ENCODE results near the gene PRELID1.

Gene PRELID1

GRCh38 chr5:177314376-177315342 lies 11.1 kb downstream of the PRELID1 start:
- DNase-seq (ENCODE audit: low spot score), result no peak

DNA sequence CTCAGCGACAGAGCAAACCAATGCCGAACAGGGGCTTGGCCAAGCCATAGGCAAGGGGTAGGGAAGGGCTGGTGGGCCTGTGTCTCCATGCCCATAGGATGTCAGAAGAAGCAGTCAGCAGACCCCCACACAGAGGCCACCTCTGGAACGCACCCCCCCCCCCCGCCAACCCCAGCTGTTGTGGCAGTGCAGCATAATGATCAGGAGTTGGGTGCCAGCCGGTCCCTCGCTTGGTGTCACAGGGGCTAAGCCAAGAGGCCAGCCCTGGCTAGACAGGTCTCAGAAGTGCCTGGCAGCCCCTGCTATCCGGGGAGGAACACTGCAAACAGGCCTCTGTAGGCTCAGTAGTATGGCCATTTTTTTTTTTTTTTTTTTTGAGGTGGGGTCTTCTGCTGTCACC lies 11.8 kb downstream of the PRELID1 start:
- DNase-seq (ENCODE audit: low spot score), result no peak

GRCh38 chr5:177316005-177316404 lies 12.4 kb downstream of the PRELID1 start:
- no peak for DNase-seq (ENCODE audit: low spot score)

DNA sequence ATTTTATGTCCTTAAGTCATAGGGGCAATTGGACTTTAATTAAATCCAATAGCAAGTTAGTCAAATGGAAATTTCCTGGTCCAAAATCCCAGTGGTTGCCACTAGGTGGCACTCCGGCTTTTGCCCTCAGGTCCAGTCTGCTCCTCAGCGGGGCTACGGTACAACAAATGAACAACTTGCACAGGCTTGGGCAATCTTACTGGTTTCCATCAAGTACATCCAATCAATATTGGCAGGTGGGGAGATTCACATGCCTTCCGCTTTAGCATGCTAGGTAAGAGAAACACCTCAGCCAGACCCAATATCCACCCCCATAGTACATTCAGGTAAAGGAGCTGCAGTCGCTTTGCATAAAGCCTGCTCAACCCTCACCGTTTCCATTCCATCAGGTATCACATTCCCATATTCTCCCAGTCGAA lies 14.4 kb downstream of the PRELID1 start:
- DNase-seq (ENCODE audit: low spot score), result peak; percentile 75

GRCh38 chr5:177319913-177320588 lies 16.5 kb downstream of the PRELID1 start:
- DNase-seq (ENCODE audit: low spot score), result no peak

DNA sequence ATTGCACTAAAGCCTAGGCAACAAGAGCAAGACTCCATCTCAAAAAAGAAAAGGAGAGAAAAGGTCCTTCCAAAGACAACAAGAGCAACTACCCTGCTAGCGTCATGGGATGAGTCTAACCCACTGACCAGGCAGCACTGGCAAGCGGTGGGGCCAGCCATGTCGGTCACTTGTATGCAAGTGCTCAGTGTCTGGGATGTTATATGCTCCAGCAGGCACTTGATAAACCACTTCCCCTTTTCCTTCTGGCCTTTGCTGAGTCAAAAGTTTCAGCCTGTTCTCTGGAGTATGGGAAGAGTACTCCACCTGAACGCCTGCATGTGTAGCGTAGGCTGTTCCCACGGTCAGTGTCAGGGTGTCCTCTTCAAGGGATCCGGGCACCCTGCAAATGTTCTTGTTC lies 17.3 kb downstream of the PRELID1 start:
- no peak for DNase-seq (ENCODE audit: low spot score)

- no peak for DNase-seq (ENCODE audit: low spot score)
Measured at GRCh38 chr5:177325868-177326381, 22.3 kb downstream of the PRELID1 start.

- DNase-seq (ENCODE audit: low spot score), result no peak
Measured at GRCh38 chr5:177327539-177328522, 24.2 kb downstream of the PRELID1 start.

DNA sequence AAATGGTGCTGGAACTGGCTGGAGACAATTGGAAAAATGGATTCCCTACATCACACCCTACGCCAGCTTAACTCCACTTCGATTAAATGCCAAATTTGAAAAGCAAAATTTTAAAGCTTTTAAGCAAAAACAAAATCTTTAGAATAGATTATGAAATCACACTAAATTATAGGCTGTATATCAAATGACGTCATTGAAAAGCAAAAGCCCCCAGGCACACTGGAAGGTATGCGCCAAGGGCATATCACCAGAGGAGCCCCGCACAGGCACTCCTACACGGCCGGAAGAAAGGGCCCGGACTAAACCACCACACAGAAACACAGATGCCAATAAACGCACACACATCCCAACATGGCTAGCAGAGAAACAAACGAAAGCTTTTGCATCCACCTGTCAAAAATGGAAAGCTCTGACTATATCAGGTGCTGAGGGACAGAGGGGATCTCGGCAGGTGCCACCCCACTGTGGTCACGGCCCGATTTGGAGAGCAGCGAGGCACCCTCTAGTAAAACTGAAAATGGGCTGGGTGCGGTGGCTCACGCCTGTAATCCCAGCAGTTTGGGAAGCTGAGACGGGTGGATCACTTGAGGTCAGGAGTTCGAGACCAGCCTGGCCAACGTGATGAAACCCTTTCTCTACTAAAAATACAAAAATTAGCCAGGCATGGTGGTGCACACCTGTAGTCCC lies 25.1 kb downstream of the PRELID1 start:
- no peak for DNase-seq (ENCODE audit: low spot score)

- DNase-seq (ENCODE audit: low spot score), result no peak
Measured at GRCh38 chr5:177329883-177330282, 26.3 kb downstream of the PRELID1 start.

- DNase-seq (ENCODE audit: low spot score), result peak; percentile 12
Measured at GRCh38 chr5:177330991-177331842, 27.6 kb downstream of the PRELID1 start.

DNA sequence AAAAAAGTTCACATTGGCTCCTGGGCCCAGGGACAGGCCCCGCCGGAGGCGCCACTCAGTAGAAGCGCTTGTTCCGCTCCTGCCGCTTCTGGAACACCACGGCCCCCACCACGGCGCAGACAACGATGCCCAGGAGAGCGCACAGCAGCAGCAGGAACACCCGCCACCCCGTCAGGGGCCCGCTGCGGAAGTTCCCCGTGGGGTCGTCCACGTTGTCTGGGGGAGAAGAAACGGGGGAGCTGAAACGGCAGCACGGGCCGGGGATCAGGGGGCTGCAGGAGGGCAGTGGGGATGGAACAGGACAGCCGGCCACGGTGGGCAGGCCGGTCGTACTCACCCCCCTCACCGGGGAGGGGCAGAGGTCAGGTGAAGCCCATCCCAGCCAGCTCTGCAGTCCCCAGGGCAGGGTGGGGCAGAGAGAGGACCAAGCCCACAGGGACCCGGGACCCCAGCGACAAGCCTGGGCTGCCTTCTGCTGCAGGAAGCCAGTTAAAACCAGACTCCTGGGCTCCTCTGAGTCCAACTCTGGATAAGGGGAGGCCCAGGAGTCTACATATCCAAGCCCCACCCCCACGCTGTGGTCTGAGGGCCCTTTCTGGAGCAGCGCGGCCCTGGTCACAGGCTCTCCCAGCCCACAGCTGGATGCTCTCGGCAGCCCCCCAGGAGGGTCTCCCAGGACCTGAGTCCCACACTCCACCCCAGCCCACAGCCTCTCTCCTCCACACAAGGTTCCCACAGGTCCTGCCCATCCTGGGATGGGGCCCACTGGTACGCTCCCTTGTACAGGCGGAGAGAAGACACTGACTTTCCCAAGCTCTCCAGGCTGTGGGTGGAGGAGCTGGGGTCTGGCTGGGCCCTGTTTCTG lies 28.7 kb downstream of the PRELID1 start:
- no peak for DNase-seq (ENCODE audit: low spot score)

DNA sequence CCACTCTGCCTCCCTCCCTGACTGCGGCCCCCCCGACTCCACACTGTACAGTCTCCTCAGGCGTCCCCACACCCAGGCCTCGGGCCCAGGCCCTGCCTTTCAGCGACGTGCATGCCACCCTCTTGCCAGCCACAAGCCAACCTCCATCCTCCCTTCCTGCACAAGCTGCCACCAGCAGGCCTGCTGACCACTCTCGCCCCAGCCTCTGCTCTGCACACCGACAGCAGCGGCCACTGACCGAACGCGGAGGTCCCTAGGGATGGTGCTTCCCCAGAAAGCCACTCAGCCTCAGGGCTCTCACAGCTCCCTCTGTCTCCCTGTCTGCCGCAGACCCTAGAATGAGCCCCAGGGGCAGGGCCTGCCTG lies 29.3 kb downstream of the PRELID1 start:
- DNase-seq (ENCODE audit: low spot score), result no peak

- DNase-seq (ENCODE audit: low spot score), result no peak
Measured at GRCh38 chr5:177333420-177334154, 30.0 kb downstream of the PRELID1 start.

GRCh38 chr5:177334155-177334551 lies 30.6 kb downstream of the PRELID1 start:
- no peak for DNase-seq (ENCODE audit: low spot score)

DNA sequence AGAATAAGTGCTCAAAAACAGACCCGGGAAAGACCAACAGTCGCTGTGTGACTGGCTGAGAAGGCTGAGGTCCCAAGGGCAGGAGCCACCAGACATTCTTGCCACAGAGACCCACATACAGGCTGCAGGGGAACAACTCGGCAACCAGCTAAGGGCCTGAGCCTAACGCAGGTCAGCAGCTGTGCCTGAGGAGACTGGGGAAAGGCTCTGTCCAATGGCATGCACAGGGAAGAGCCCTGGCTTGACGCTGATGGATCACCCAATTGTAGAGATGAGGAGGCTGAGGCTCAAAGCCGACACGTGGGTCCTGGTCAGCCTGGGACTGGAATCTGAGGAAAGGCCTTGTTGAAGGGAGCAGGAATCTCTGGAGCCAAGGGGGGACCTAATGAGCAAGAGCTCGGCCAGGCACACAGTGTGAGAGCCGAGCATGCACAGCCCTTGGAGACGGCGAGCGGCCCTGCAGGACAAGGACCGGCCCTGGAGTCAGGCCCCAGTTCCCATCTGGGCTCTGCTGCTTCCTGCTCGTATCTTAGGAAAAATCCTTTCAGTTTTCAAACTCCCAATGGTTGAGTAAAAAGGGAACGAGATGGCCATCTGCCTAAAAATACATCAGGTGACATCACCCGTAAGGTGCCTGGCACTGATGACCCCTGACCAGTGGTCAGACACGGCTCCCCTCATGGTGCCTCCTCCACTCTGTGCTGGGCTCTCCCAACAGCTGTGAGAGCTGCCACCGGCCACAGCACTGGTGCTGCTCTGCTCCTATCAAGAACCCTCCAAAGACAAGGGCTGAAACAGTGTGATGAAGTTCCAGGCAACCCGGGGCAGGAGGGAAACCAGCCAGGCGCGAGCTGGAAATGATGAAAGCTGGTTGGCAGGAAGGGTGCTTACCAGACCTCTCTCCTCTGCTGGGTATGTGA lies 31.4 kb downstream of the PRELID1 start:
- DNase-seq (ENCODE audit: low spot score), result no peak

- no peak for DNase-seq (ENCODE audit: low spot score)
Measured at GRCh38 chr5:177335701-177336065, 32.1 kb downstream of the PRELID1 start.

DNA sequence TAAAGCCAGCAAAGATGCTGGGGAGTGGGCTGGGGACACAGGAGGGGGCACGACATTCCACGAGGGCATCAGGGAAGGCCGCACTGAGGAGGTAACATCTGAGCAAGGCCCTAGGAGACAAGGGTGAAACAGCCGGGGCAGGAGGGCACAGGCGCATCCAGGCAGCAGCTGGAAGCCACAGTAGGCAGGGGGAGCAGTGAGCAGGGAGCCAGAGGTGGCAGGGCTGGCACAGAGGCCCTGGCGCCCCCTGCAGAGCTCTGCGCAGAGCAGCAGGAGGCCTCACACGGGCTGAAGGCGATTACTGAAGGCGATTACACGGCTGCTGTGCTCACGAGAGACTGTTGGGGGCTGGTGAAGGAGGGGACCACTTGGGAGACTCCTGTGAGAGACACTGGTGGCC lies 32.5 kb downstream of the PRELID1 start:
- peak; percentile 87 for DNase-seq (ENCODE audit: low spot score)

Measured in D341Med (cell line).